Endothelial cell (in vitro differentiated cells): Measurements from ENCODE around the gene LARGE1. TPM values are rescaled to one million over a fixed set of nuclear protein-coding genes. Genes with fewer than 3 reads are reported as not detected.

Source experiments
- DNase-seq: peaks from one replicate; pipeline ENCODE4 v3.0.0; 2021; ENCODE audit warnings: low spot score
- H3K27ac Mint-ChIP-seq: one replicate; pipeline ENCODE4 v1.8.0; 2021; ENCODE audit warnings: mixed read lengths, inconsistent platforms; ENCODE audit not compliant: unreplicated experiment
- H3K27me3 Mint-ChIP-seq: one replicate; pipeline ENCODE4 v1.8.0; 2021; ENCODE audit warnings: mild to moderate bottlenecking, moderate library complexity, mixed read lengths, inconsistent platforms; ENCODE audit not compliant: unreplicated experiment
- H3K36me3 Mint-ChIP-seq: one replicate; pipeline ENCODE4 v1.8.0; 2021; ENCODE audit warnings: mild to moderate bottlenecking, low read depth, mixed read lengths, inconsistent platforms; ENCODE audit not compliant: unreplicated experiment
- H3K4me1 Mint-ChIP-seq: one replicate; pipeline ENCODE4 v1.8.0; 2021; ENCODE audit warnings: mild to moderate bottlenecking, mixed read lengths, inconsistent platforms; ENCODE audit not compliant: unreplicated experiment
- H3K4me3 Mint-ChIP-seq: one replicate; pipeline ENCODE4 v1.8.0; 2021; ENCODE audit warnings: mild to moderate bottlenecking, mixed read lengths, inconsistent platforms; ENCODE audit not compliant: unreplicated experiment
- H3K9me3 Mint-ChIP-seq: one replicate; pipeline ENCODE4 v1.8.0; 2021; ENCODE audit warnings: mixed read lengths, inconsistent platforms; ENCODE audit not compliant: unreplicated experiment
- total RNA-seq: library from RNA; stranded (reverse); fragmentation: NEBNext Ultra II Directional; extraction: Animal tissue kit (Norgen Biotek cat#: 25700); gene quantifications from one replicate; pipeline ENCODE4 v1.2.1, GENCODE V29; 2021; ENCODE audit not compliant: unreplicated experiment
- TF ChIP-seq, protein P1 (sequence below): fragments of 200-600 bp; sonication (generic); IDR thresholded peaks from one replicate; pipeline ENCODE4 v1.5.0; 2021; ENCODE audit warnings: antibody characterized with exemption; ENCODE audit not compliant: unreplicated experiment

LARGE1 gene
- total RNA-seq, 1 donor from 2014 or later, result 25.4 TPM

DNA sequence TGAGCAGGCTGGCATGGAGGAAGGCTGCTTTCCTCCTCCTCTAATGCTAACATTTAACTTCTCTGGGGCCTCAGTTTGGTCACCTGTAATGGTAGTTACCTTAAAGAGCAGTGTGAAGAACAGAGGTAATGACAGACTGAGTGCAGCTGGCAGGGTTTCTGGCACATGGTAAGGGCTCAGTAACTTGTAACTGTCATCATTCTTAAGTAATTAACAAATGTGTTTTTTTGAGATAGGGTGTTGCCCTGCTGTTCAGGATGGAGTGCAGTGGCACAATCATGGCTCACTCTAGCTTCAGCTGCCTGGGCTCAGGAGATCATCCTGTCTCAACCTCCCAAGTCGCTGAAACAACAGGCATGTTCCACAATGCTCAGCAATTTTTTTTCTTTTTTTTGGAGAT is 620.1 kb downstream of the LARGE1 start:
- Mint-ChIP-seq H3K9me3 (no peaks in the 10 kb centered on the region), H3K27me3 (no peaks in the 10 kb centered on the region), H3K27ac (no peak overlapping the region), H3K4me1 (no peaks in the 10 kb centered on the region), H3K36me3 (no peaks in the 10 kb centered on the region), H3K4me3 (no peak overlapping the region)
- TF ChIP-seq, protein P1, sequence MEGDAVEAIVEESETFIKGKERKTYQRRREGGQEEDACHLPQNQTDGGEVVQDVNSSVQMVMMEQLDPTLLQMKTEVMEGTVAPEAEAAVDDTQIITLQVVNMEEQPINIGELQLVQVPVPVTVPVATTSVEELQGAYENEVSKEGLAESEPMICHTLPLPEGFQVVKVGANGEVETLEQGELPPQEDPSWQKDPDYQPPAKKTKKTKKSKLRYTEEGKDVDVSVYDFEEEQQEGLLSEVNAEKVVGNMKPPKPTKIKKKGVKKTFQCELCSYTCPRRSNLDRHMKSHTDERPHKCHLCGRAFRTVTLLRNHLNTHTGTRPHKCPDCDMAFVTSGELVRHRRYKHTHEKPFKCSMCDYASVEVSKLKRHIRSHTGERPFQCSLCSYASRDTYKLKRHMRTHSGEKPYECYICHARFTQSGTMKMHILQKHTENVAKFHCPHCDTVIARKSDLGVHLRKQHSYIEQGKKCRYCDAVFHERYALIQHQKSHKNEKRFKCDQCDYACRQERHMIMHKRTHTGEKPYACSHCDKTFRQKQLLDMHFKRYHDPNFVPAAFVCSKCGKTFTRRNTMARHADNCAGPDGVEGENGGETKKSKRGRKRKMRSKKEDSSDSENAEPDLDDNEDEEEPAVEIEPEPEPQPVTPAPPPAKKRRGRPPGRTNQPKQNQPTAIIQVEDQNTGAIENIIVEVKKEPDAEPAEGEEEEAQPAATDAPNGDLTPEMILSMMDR, result no peak
- no peak for DNase-seq

DNA sequence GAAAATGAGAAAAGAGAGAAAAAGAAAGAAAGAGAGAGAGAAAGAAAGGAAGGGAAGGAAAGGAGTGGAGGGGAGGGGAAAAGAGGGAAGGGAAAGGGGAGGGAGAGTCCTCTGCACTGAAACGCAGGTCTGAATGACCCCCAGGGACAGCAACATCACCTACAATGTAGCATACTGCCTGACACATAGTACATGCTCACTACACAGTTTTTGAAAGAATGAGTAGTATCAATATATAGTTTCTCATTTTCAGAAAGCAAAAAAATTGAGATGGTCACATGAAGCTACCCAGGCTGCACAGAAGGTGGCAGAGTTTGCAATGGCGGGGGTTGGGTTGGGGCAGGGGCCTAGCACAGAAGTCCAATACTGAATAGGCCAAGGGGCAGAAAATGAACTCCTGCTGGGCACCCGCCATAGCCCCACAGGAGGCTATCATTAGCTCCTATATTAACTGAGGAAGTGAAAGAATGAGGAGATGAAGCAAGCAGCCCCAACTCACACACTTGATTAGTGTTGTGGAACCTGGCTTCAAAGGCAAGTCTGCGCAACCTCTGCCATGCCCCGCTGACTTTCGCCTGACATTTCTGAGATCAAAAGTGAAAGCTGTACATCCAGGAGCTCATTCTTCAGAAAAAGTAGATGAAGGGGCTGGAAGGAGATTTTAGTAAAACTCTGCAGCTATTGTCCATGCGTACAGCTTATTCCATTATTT is 620.9 kb downstream of the LARGE1 start:
- Mint-ChIP-seq H3K9me3 (no peaks in the 10 kb centered on the region), H3K4me3 (no peak overlapping the region), H3K4me1 (no peaks in the 10 kb centered on the region), H3K27ac (no peak overlapping the region), H3K27me3 (no peaks in the 10 kb centered on the region), H3K36me3 (no peaks in the 10 kb centered on the region)
- no peak for DNase-seq
- TF ChIP-seq, protein P1, result no peak

DNA sequence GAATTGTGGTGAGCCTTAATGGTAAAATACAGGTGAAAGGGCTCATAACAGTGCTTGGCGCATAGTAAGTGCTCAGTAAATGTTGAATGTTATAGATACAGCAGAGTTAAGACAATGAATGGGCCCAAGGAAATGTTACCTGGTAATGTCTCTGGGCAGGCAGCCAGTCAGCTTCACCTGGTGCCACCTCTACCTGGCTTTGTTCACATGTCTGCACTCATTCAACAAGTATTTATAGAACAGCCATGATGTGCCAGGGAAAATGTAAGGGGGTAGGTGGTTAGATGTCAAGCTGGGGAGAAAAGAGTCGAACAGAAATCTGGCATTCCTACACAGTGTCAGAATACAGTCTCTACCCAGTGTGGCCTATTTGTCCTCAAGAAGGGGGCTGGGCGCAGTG is 623.3 kb downstream of the LARGE1 start:
- Mint-ChIP-seq H3K36me3 (no peaks in the 10 kb centered on the region), H3K4me1 (no peaks in the 10 kb centered on the region)

DNA sequence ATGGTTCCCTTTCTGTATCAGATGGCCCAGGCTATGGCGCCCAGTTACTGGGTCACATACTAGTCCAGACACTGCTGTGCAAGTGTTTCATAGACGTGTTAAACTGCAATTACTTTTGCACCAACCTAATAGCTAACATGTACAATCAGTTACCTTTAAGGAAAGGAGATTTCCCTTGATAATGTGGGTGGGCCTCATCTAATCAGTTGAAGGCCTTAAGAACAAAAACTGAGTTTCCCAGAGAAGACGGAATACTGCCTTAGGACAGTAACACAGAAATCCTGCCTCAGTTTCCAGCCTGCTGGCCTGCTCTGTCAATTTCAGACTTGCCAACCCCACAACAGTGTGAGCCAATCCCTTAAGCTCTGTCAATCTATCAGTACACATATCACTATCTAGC is 632.2 kb downstream of the LARGE1 start:
- no peak for DNase-seq
- H3K4me1 Mint-ChIP-seq, result no peaks in the 10 kb centered on the region
- no peaks in the 10 kb centered on the region for H3K36me3 Mint-ChIP-seq
- TF ChIP-seq, protein P1, result no peak
- H3K9me3 Mint-ChIP-seq, result no peaks in the 10 kb centered on the region
- no peak overlapping the region for H3K27ac Mint-ChIP-seq
- peaks cover under 1% of the 10 kb centered on the region for H3K27me3 Mint-ChIP-seq
- no peak overlapping the region for H3K4me3 Mint-ChIP-seq

More for the DNA sequence above, 623.3 kb downstream of the LARGE1 start:
- Mint-ChIP-seq H3K27ac (no peak overlapping the region), H3K27me3 (no peaks in the 10 kb centered on the region), H3K4me3 (no peak overlapping the region), H3K9me3 (no peaks in the 10 kb centered on the region)
- DNase-seq, result no peak
- TF ChIP-seq, protein P1, result no peak

DNA sequence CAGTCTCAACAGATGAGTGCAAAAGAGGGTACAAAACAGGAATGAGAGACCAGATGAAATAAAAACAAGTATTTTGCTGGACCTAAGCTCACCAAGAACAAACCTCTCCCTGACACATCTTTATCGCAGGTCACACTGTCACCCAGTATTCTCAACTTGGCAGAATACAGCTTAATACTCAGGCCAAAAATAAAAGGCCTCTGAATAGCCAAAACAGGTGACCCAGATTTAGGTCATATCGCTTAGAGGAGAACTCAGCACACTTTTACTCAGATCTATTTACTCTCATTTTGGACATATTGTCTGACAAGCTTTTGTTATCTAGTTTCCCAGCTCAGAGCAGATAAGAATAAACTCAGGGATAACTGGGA is 645.2 kb downstream of the LARGE1 start:
- no peak overlapping the region for H3K27ac Mint-ChIP-seq
- TF ChIP-seq, protein P1, result no peak
- H3K9me3 Mint-ChIP-seq, result no peaks in the 10 kb centered on the region
- peaks cover 2% of the 10 kb centered on the region for H3K27me3 Mint-ChIP-seq
- peaks cover 11% of the 10 kb centered on the region for H3K36me3 Mint-ChIP-seq
- H3K4me1 Mint-ChIP-seq, result peaks cover 7% of the 10 kb centered on the region
- no peak for DNase-seq
- no peak overlapping the region for H3K4me3 Mint-ChIP-seq
